ENCODE measurements around the gene KRTAP12-3.

GRCh38 chr21:44702111-44702972, 44.6 kb downstream of the KRTAP12-3 start:
- TF ChIP-seq, protein P1, sequence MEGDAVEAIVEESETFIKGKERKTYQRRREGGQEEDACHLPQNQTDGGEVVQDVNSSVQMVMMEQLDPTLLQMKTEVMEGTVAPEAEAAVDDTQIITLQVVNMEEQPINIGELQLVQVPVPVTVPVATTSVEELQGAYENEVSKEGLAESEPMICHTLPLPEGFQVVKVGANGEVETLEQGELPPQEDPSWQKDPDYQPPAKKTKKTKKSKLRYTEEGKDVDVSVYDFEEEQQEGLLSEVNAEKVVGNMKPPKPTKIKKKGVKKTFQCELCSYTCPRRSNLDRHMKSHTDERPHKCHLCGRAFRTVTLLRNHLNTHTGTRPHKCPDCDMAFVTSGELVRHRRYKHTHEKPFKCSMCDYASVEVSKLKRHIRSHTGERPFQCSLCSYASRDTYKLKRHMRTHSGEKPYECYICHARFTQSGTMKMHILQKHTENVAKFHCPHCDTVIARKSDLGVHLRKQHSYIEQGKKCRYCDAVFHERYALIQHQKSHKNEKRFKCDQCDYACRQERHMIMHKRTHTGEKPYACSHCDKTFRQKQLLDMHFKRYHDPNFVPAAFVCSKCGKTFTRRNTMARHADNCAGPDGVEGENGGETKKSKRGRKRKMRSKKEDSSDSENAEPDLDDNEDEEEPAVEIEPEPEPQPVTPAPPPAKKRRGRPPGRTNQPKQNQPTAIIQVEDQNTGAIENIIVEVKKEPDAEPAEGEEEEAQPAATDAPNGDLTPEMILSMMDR (conservative IDR thresholded peaks at IDR 0.05; ENCODE audit: low read depth, low read length) = no peak
- no peak for TF ChIP-seq EZH2 (IDR thresholded peaks at IDR 0.05; ENCODE audit: borderline replicate concordance, low read depth, low read length, poor library complexity, severe bottlenecking)

Data from A673 (cell line).